GM10248 (cell line): ENCODE measurements around the gene PTGER3.

Source experiments
- CTCF ChIA-PET: fragments of 300-600 bp; sonication (Branson Sonifier 250); formaldehyde crosslinking; extraction: SDS; loops from one replicate; lab custom pipeline; 2021; ENCODE audit warnings: antibody characterized with exemption; lab: Yijun Ruan, JAX
- POLR2A ChIA-PET: fragments of 350-650 bp; sonication (Branson Sonifier 250); formaldehyde crosslinking; extraction: SDS; loops from one replicate; lab custom pipeline; 2020; ENCODE audit warnings: antibody characterized with exemption; lab: Yijun Ruan, JAX
- DNase-seq: peaks from one replicate; pipeline ENCODE4 v3.0.0; 2012; ENCODE audit errors: extremely low spot score
- TF ChIP-seq, protein P1 (sequence below): IDR thresholded peaks from 2 replicates; pipeline ENCODE4 v1.5.1; 2012; ENCODE audit warnings: mild to moderate bottlenecking, low read depth; ENCODE audit errors: extremely low read depth, missing control alignments, control extremely low read depth

The PTGER3 gene

DNA sequence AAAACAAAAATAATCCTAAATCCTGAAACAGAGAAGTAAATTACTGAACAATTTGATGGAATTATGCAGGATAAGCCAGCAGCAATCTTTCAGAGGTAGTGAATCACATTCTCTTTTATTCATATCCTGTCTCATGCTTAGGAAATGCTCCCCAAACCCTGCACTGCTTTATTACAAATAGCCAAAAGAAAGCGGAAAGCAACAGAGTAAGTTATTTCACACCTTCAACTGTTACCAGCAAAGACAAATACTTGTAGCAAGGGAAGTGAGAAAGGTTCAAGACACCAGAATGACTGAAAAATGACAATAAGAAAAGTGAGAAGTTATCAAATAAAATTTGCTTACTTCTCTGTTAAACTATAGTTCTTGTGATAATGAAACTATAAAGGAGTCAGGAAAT lies 27.1 kb upstream of the PTGER3 start:
- no peak for DNase-seq
- TF ChIP-seq, protein P1, sequence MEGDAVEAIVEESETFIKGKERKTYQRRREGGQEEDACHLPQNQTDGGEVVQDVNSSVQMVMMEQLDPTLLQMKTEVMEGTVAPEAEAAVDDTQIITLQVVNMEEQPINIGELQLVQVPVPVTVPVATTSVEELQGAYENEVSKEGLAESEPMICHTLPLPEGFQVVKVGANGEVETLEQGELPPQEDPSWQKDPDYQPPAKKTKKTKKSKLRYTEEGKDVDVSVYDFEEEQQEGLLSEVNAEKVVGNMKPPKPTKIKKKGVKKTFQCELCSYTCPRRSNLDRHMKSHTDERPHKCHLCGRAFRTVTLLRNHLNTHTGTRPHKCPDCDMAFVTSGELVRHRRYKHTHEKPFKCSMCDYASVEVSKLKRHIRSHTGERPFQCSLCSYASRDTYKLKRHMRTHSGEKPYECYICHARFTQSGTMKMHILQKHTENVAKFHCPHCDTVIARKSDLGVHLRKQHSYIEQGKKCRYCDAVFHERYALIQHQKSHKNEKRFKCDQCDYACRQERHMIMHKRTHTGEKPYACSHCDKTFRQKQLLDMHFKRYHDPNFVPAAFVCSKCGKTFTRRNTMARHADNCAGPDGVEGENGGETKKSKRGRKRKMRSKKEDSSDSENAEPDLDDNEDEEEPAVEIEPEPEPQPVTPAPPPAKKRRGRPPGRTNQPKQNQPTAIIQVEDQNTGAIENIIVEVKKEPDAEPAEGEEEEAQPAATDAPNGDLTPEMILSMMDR = no peak
- CTCF ChIA-PET = interaction anchor here (0.8 to 1.9 kb wide), 3 partner anchors 9 to 25 kb away, joined by 3 to 4 read pairs (median 4); no protein-coding TSS in a partner anchor
- POLR2A ChIA-PET = no interaction called here

DNA sequence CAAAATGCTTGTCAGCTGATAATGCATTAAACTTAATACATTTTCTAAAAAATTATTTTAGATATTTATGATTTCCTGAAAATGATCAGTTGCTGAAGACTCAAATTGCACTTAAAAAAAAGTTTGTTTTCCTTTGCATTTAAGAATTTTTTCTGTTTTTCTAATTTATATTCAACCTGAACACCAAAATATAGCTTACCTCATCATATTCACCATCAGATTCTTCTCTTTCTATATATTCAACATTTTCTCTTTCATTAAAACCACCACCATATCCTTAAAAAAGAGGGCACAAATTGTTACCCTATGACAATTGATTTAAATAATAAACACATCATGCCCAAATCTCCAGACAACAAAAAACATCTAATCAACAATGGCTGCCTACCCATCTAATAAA lies 24.7 kb upstream of the PTGER3 start:
- CTCF ChIA-PET = interaction anchor here (1.1 to 1.9 kb wide), 2 partner anchors 9 to 12 kb away, joined by 4 to 9 read pairs; partner anchors contain the start of gene ZRANB2
- DNase-seq = no peak
- TF ChIP-seq, protein P1 = no peak
- POLR2A ChIA-PET = no interaction called here

DNA sequence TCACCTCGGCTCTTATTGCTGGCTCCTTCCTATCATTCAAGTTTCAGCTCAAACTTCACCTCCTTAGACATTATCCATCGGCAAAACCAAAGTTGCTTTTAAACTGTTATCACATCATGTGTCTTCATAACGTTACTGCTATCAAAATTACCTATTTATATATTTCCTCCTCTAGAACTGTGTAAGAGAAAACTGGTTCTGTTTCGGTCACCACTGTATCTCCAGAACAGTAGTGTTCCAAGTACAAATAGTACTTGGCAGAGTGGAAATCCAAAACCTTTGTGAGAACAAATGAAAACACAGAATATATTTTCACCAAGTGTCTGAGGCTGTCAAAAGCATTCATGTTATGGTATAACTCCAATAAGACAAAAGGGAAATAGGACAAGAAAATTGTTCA lies 24.1 kb upstream of the PTGER3 start:
- CTCF ChIA-PET = interaction anchor here (1.9 kb wide), 1 partner anchor 9 kb away, joined by 9 read pairs; the partner anchor contains the start of gene ZRANB2
- POLR2A ChIA-PET = no interaction called here
- no peak for DNase-seq
- TF ChIP-seq, protein P1 = no peak

DNA sequence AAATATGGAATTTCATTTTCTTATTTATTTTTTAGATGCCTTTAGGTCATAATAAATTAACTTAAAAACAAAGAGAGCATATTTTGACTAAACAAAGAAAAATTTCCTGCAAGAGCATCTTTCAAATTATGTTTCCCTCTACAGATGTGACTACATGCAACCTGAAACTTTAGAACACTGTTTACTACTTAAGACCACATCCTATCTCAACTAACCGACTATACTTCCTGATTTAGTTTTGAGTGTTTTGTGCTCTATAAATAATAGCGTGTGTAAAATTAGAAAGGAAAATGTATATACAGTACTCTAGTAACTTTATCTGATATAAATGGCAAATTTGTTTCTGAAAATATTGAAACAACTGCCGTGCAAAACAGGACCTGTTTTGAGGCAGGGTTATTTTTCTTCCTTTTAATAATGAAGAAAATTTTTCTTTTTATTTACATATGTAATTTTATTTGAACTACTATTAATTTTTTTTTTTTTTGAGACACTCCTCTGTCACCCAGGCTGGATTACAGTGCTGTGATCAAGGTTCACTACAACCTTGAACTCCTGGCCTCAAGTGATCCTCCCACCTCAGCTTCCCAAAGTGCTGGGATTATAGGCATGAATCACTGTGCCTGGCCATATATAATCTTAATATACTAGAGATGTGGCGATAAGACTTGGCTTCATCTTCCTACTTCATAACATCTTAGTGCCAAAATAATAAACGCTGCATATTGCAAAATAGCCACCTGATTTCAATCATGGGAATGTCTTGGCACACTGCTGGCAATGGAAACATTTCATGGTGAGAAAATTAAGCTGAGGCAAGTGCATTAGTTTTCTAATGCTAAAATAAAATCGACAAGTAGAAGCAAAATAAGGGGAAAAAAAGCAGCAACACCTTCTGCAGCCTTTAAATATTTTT lies 21.0 kb upstream of the PTGER3 start:
- DNase-seq = no peak
- POLR2A ChIA-PET = no interaction called here
- TF ChIP-seq, protein P1 = no peak
- CTCF ChIA-PET = no interaction called here

DNA sequence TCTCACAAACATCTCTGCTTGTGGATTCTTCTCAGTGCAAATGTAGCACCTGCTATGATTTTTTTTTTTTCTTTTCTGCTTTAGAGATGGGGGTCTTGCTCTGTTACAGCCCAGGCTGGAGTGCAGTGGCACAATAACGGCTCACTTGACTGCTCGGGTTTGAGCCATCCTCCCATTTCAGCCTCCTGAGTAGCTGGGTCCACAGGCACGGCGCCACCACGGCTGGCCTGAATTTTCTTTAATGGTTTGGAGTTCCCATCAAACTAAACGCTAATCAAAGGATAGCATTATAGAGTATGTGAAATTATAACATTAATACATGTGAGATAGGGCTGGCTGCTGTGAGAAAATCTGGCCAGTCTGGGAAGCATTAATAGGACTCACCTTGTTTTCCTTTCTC lies 7.2 kb upstream of the PTGER3 start:
- ChIA-PET CTCF (no interaction called here), POLR2A (no interaction called here)
- no peak for DNase-seq
- TF ChIP-seq, protein P1 = no peak

DNA sequence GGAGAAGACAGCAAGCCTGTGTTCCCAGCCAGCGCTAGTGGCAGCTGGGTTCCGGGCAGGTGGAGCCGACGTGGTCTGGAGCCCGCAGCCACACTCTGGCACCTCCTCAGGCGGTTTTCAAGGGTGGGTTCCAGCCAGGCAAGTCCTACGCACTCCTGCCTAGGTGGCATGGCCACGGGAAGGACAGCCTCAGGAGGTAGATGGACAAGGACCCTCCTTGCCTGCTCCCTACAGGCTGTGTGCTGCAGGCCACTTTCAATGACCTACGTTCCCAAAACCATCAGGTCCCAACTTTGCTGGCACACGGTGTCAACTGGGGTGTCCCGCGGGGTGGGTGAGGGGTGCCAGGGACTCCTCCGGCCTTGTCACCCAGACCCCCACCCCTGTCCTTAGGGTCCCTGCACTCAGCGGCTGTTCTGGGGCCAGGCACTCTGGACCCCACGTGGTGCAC lies 6.7 kb upstream of the PTGER3 start:
- ChIA-PET CTCF (no interaction called here), POLR2A (no interaction called here)
- no peak for DNase-seq
- TF ChIP-seq, protein P1 = no peak
